HG03135 (cell line): ENCODE data around the gene SMARCA2.

Experiments
- ATAC-seq: cut with Tn5 transposase; IDR thresholded peaks from one replicate; pipeline ENCODE4 v1.9.1; 2021; ENCODE audit warnings: mild to moderate bottlenecking, moderate library complexity; ENCODE audit not compliant: unreplicated experiment

Gene SMARCA2

GRCh38 chr9:2086971-2087370 lies 71.8 kb downstream of the SMARCA2 start:
- no peak for ATAC-seq

- peak; percentile 82 for ATAC-seq
These were observed 72.6 kb downstream of the SMARCA2 start for GRCh38 chr9:2087500-2088313.

GRCh38 chr9:2093920-2094597 lies 78.9 kb downstream of the SMARCA2 start:
- ATAC-seq: no peak

DNA sequence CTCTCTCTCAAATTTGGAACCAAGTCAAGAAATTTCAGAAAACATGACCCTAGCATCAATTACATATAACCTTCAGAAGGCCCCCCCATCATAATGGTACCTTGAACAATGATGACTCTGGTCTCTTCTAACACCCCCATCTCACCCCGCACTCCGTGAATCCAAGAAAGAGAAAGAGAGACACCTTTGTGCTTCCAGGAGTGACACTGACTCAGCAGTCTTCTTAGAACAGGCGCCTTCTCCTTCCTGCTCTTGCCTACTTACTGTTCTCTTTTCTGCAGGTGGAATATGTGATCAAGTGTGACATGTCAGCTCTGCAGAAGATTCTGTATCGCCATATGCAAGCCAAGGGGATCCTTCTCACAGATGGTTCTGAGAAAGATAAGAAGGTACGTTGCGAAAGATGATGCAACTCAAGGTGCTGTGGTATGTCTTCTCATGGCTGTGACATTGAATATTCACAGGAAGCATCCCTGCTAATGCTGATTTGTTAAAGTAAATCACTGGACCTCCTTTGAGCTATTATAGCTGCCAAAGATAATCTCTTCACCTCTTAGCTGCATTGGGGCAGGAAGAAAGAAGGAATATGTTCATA lies 81.3 kb downstream of the SMARCA2 start:
- ATAC-seq: no peak

- ATAC-seq: no peak
These were observed 91.5 kb downstream of the SMARCA2 start for GRCh38 chr9:2106666-2107065.

- no peak for ATAC-seq
These were observed 92.8 kb downstream of the SMARCA2 start for GRCh38 chr9:2107906-2108451.

DNA sequence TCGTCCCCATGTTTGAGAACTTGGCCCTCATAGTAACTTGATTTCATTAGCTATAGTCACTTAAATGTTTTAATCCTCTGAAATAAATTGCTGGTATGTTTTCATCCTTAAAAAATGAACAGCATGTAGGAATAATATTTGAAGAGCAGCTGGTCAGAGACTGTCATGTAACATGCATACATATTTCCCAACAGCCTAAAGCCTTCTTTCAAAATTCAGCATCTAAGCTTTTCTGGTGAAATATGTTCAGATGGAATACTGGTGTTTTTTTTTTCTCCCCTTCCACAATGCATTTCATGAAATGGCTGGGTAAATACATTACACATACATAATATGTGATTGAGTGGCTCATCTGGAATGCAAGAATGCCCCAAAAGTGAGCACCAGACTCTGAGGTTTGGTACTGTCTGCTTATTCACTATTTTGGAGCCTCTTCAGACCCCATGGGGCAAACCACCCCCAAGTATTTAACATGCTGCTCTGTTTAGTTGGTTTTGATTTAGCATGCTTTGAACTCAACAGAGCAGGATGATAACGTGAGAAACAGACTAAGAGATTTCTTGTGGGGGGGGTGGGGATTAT lies 94.0 kb downstream of the SMARCA2 start:
- no peak for ATAC-seq

GRCh38 chr9:2110036-2110435 lies 94.9 kb downstream of the SMARCA2 start:
- ATAC-seq: no peak

- ATAC-seq: no peak
These were observed 100.9 kb downstream of the SMARCA2 start for GRCh38 chr9:2116073-2116472.

DNA sequence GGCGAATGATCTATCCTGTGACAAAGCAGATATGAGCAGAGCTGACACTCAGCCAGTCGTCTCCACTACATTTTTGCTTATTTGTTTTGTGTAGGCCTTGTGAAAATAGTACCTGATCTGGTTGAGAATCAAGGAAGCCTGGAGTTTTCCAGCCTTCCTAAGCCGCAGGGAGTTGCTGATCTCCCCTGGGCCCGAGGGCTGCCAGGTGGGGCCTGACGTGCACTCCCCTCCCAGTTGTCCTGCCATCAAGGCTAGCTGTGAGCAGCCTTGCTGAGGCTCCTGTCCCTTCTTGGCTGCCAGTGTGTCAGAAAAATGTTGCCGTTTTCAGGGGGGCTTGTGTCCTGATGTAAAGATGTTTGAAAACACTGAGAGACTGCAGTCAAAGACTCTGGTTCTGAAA lies 102.4 kb downstream of the SMARCA2 start:
- no peak for ATAC-seq

- ATAC-seq: no peak
These were observed 104.4 kb downstream of the SMARCA2 start for GRCh38 chr9:2119566-2119965.

DNA sequence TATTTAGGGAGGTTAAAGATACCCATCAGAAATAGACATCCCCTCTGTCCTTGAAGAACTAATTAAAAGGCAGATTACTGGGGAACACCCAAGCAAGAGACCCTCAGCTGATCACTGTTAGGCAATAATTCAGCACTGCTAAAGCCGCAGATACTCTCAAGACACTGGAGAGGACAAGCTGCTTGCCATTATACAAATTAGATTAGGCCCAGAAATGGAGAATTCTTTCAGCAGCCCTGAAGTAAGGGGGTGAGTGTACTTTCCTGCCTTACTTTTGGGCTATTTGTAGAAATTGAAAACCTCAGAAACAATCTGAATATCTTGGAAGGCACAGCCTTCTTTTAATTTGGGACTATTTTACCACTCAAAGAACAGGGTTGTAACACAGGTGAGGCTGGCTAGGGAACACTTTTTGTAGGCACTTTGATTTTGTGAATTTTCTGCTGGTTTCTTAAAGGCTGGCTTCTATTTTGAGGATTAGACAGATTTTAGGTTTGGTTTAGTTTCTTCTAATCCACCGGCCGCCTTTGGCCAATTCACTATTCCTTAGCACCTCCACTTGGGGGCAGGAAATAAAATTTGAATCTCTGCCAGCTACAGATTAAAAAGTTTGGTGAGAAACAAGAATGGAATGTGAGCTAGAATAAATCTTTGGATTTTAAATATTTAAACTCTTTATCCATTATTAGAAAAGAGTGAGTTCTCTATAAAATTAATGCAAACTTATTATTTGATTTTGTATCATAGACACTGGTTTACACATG lies 106.0 kb downstream of the SMARCA2 start:
- ATAC-seq: no peak

DNA sequence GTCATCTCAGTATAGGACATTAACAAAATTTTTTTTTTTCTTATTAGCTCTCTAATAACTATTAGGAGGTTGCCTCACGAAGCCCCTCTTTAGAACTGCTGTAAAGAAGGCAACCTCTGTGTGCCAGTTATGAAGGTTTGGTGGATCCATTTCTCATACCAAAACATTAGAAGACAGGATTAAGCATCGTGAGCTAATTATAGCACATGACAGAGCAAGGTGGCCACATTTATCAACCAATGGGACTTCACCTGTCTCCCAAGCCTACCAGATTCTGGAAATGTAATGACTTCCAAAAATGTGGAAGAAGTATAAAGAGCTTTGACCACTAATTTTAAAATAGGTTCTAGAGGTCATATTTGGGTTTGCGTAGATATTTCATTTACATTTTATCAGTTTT lies 107.2 kb downstream of the SMARCA2 start:
- no peak for ATAC-seq

DNA sequence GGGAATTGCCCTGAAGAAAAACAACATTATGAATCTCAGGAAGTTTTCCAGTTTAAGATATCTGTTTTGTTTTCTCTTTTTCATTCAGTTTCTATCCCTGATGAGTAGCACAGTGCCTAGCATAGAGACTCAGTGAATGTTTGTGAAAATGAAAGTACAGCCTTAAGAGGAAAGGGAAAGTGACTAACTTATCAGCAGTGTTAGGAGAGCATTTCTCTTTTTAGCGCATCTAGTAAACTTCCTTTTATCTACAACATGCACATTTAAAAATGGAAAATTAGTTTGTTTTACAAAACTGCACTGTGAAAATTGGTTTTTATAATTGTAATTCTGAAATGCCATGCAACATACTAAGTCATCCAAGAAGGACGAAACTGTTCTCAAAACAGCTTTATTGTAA lies 110.8 kb downstream of the SMARCA2 start:
- ATAC-seq: peak; percentile 83

GRCh38 chr9:2126331-2126803 lies 111.2 kb downstream of the SMARCA2 start:
- no peak for ATAC-seq

DNA sequence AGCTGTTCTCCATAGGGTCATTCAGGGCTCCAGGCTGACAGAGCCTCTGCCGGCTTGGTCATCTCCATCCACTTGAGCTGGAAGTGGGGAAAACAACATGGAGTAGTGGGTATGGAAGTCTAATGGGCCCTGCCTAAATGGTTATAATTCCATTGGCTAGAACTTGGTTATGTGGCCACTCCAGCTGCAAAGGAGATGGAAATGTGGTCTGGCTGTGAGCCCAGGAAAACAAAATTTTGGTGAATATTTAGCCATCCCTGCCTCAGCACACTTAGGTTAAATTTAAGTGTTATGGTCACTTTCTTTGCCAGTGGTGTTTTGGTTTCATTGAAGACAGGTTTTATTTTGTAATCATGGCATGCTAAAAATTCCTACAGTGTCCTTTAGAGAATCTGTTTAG lies 112.3 kb downstream of the SMARCA2 start:
- ATAC-seq: no peak

DNA sequence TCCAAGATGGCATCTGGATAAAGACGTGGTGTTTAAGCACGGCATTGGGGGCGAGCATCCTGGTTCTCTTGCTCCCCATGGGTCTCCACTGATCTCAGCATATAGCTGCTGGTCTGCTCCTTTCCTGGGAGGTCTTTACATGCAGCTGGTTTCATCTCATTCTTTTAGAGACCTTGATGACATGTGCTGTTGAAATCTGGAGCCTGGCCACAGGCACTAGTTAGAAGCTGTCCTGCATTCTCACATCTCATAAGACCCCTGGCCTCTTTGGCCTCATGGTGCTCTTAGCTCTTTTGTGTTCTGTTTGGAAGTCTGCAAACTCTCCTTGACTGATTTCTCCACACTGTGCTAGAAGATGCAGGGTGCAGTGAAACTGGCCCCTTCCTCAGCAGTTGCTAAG lies 113.0 kb downstream of the SMARCA2 start:
- no peak for ATAC-seq

DNA sequence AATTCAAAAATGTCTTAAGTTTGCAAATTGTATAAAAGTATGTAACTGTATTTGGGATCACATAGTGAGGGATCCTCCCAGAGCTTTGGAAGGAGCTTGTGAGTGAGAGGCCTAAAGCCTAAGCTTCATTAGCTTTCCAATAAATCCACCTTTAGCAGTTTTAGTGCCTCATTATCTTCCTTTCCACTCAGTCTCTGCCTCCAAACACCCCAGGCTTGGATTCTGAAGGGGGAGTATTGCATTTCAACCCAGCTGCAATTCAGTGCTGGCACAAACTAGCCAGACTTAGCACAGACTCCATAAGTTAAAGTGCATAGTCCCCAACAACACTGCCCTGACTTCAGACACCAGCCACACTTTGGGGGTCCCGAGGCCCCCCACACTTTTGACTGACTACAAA lies 113.5 kb downstream of the SMARCA2 start:
- ATAC-seq: no peak

GRCh38 chr9:2130941-2131340 lies 115.8 kb downstream of the SMARCA2 start:
- no peak for ATAC-seq

DNA sequence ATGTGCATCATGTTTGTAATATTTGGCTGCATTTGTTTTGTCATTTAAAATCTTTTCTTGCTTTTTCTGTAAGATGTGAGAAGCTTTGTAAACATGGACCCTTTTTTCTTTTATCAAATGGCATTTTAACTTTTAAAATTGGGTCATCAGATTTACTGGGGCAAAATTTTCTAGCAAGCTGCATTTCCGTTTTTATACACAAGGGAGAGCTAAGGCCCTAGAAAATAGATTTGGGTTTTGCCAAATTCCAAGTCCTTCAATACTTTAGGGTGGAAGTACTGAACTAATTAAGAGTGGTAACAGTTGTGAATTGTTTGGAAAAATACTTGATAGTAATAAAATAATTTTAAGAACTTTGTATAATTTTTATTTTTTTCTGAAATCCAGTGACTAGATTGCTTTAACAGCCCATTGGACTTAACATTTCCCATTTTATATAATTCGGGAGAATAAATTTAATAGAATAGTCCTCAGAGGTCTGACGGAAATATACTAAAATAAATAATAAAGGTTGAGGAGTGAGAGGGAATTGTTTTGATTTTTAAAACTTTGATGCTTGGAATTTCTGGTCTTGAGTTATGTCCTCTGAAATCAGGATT lies 117.4 kb downstream of the SMARCA2 start:
- ATAC-seq: no peak
